ENCODE results near the gene CYB5B.
"Not testable (repeated sequence)": the region's sequence is repeated elsewhere in the genome, so short reads cannot be mapped to it uniquely, and the experiment has no call there.

Gene CYB5B

GRCh38 chr16:69410219-69410990 is 14.0 kb upstream of the CYB5B start:
- DNase-seq (ENCODE audit: low spot score): no peak

DNA sequence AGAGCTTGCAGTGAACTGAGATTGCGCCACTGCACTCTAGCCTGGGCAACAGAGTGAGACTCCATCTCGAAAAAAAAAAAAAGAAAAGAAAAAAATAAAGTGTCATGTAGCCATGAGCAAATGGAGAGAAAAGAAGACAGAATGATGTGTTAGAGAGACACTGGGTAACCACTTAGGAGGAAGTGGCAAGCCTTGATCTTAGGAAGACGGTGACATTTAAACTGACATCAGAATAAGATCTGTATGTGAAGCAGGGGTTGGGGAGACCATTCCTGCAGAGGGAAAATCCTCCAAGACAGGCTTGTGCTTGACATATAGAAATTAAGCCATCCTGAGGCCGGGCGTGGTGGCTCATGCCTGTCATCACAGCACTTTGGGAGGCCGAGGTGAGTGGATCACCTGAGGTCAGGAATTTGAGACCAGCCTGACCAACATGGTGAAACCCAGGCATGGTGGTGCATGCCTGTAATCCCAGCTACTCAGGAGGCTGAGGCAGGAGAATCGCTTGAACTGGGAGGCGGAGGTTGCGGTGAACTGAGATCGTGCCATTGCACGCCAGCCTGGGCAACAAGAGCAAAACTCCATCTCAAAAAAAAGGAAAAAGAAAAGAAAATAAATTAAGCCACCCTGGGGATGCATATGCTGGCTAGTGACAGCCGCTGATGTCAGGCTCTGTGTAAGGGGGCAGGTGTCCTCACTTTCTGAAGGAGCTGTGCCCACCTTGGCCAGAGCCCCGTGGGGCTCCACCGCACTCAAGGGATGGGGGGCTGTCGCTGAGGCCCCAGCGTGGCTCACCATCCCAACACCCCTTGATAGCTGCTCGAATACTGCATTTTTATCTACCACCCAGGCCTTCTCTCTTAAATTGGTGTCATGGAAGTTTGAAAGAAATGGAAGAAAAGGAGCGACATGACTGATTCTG is 13.1 kb upstream of the CYB5B start:
- DNase-seq (ENCODE audit: low spot score): no peak

GRCh38 chr16:69412287-69412686 is 12.1 kb upstream of the CYB5B start:
- no peak for DNase-seq (ENCODE audit: low spot score)

- no peak for DNase-seq (ENCODE audit: low spot score)
Measured at GRCh38 chr16:69413045-69413664, 11.3 kb upstream of the CYB5B start.

GRCh38 chr16:69417520-69418199 is 6.8 kb upstream of the CYB5B start:
- DNase-seq (ENCODE audit: low spot score): peak; percentile 37

DNA sequence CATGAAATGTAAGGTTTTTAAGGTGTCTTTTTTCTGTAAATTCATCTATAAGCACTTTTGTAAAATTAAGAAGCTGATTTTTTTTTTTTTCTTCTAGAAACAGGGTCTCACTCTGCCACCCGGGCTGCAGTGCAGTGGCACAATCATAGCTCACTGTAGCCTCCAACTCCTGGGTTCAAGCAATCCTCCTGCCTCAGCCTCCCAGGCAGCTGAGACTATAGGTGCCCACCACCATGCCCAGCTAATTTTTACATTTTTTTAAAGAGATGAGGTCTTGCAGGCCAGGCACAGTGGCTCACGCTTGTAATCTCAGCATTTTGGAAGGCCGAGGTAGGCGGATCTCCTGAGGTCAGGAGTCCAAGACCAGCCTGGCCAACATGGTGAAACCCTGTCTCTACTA is 4.5 kb upstream of the CYB5B start:
- DNase-seq (ENCODE audit: low spot score): no peak

- DNase-seq (ENCODE audit: low spot score): no peak
Measured at GRCh38 chr16:69423189-69423588, 1.2 kb upstream of the CYB5B start.

GRCh38 chr16:69424935-69425784 is 741 bp downstream of the CYB5B start:
- no peak for DNase-seq (ENCODE audit: low spot score)

DNA sequence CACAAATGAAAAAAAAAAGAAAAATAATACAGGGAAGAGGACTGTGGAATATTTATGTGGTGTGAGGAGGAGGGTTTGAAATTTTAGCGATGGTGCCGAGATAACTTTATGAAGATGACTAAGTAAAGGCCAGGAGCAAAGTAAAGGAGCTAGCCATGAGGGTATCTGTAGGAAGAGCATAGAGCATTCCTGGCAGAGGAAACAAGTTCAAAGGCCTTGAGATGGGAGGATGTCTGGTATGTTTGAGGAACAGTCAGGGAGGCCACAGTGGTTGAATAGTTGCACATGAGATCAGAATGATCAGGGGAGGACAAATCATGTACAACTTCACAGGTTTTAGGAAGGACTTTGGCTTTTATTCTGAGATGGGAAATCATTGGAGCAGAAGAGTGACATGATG is 4.2 kb downstream of the CYB5B start:
- DNase-seq (ENCODE audit: low spot score): no peak

GRCh38 chr16:69429058-69429640 is 4.7 kb downstream of the CYB5B start:
- DNase-seq (ENCODE audit: low spot score): not testable (repeated sequence)

DNA sequence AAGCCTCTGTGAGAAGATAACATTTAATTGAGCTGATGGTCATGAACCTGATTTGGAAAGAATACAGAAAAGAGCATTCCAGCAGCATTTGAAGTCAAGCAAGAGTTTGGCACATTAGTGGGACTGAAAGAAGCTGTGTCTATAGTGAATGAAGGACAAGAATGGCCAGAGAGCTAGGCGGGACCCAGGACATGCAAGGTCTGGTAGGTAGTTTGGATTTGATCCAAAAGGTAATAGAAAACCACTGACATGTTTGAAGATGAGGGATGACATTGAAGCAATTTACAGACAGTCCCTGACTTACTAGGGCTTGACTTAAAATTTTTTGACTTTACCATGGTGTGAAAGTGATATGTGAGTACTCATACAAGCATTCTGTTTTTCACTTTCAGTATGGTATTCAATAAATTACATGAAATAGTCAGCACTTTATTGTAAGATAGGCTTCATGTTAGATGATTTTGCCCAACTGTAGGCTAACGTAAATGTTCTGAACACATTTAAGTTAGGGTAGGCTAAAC is 7.6 kb downstream of the CYB5B start:
- DNase-seq (ENCODE audit: low spot score): no peak

GRCh38 chr16:69434066-69434465 is 9.6 kb downstream of the CYB5B start:
- no peak for DNase-seq (ENCODE audit: low spot score)

GRCh38 chr16:69435977-69436820 is 11.8 kb downstream of the CYB5B start:
- no peak for DNase-seq (ENCODE audit: low spot score)

DNA sequence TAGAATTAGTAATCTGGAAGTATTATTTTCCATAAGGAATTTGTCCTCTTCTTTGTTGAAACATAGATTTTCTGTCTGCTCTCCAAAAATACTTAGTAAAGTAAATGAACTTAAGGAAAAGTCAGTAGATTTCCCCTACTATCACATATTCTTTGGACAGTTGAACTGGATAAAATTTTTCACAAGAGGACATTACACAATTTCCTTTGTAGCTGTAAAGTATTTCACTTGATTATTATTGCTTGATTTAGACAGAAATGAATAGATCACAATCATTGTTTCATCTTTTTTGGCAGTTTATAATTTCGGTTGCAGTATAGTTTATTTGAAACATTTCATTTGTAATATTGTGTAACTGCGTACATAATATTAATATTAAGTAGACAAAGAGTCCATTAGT is 12.5 kb downstream of the CYB5B start:
- no peak for DNase-seq (ENCODE audit: low spot score)

GRCh38 chr16:69438465-69438864 is 14.0 kb downstream of the CYB5B start:
- no peak for DNase-seq (ENCODE audit: low spot score)

DNA sequence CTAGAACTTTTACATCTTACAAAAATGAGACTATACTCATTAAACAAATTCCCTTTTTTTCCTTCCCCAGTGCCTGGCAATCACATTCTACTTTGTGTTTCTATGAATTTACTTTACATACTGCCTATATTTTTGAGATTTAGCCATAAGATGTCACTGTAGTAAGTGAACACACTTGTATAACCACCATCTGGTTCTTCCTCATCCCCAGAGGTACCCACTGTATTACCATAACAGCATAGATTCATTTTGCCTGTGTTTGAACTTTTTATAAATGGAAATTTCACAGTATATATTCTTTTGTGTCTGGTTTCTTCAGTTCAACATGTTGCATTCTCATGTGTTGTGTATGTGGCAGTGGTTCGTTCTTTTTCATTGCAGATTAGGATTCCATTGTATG is 15.8 kb downstream of the CYB5B start:
- no peak for DNase-seq (ENCODE audit: low spot score)

DNA sequence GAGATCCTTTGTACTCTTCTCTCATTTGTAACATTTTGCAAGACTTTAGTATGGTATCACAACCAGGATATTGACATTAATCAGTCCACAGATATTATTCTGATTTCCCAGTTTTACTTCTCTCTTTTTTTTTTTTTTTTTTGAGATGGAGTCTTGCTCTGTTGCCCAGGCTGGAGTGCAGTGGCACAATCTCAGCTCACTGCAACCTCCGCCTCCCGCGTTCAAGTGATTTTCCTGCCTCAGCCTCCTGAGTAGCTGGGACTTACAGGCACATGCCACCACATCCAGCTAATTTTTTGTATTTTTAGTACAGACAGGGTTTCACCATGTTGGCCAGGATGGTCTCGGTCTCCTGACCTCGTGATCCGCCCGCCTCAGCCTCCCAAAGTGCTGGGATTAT is 16.6 kb downstream of the CYB5B start:
- DNase-seq (ENCODE audit: low spot score): not testable (repeated sequence)

DNA sequence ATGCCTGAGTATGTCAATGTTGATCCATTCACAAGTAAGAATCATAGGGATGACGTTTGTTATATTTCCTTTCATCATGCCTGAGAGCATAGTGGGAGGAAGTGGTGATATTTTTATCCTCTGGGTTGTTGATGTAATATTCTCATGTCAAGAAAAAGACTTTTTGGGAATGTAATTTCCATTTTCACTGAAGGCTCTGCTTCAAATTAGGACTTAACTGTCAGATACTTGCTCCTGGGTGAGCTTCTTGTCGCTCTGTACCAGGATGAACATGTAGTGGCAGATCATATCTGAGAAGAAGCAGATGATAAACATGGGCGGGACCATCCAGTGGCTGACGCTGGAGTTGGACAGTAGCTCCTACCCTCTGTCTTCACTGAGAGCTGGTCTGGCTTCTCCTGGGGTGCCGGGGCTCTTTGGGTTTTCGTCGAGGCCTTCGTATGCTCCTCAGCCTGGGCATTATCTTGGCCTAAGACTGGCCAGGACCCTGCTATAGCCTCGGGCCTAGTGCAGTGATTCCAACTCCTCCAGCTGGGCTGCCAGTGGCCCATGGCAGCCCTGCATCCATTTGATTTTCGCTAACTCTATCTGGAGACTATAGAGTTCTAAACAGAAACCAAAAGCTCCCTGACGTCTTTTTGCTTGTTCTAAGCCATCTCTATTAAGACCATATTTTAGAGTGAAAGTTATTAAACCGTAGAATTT is 19.7 kb downstream of the CYB5B start:
- DNase-seq (ENCODE audit: low spot score): peak; percentile 29

Measured in pons (tissue), 1 donor.